SK-N-SH treated with all-trans-retinoic acid at 6 μM for 48 hours (cell line): Measurements from ENCODE around the gene CTPS2.

Source experiments
- CSDC2 ChIP-seq: fragments of 250-450 bp; sonication (Bioruptor Pico); IDR thresholded peaks from 2 replicates; pipeline ENCODE4 v1.5.0; 2020; ENCODE audit warnings: mild to moderate bottlenecking, moderate library complexity
- CSRNP3 ChIP-seq: fragments of 250-450 bp; sonication (Bioruptor Pico); IDR thresholded peaks from 2 replicates; pipeline ENCODE4 v1.5.1; 2021; ENCODE audit warnings: mild to moderate bottlenecking, moderate library complexity
- ISL1 ChIP-seq: fragments of 250-450 bp; sonication (Bioruptor Pico); IDR thresholded peaks from 2 replicates; pipeline ENCODE4 v2.1.2; 2022; ENCODE audit warnings: mild to moderate bottlenecking, moderate library complexity
- RARB ChIP-seq: fragments of 250-450 bp; sonication (Bioruptor Pico); IDR thresholded peaks from 2 replicates; pipeline ENCODE4 v1.8.0; 2021; ENCODE audit warnings: mild to moderate bottlenecking, moderate library complexity
- ZC3H10 ChIP-seq: fragments of 250-450 bp; sonication (Bioruptor Pico); IDR thresholded peaks from 2 replicates; pipeline ENCODE4 v1.5.1; 2021; ENCODE audit warnings: mild to moderate bottlenecking, moderate library complexity
- ZFP30 ChIP-seq: fragments of 450-650 bp; formaldehyde crosslinking; IDR thresholded peaks from 2 replicates; pipeline ENCODE4 v1.5.0; 2022; ENCODE audit warnings: mild to moderate bottlenecking, moderate library complexity

- TF ChIP-seq RARB (CRISPR knock-in tag) (no peak), ZFP30 (CRISPR knock-in tag) (no peak), CSRNP3 (CRISPR knock-in tag) (no peak), CSDC2 (no peak), ISL1 (CRISPR knock-in tag) (no peak), ZC3H10 (no peak)
Measured at GRCh38 chrX:16678689-16679088, 33.8 kb downstream of the CTPS2 start.
